ENCODE data around the gene FSIP1.

FSIP1 gene

GRCh38 chr15:39784125-39784524, 1.5 kb upstream of the FSIP1 start:
- Histone ChIP-seq H3K79me1 (ENCODE audit: low read length) (peaks cover 2% of the 10 kb centered on the region), H3K4me3 (ENCODE audit: low read depth, low read length) (no peak overlapping the region), H3K9me3 (ENCODE audit: insufficient read depth, low read depth, low read length) (no peaks in the 10 kb centered on the region), H3K36me3 (ENCODE audit: control insufficient read depth in 1 of 2, insufficient read depth in 2 of 2, low read length in 2 of 2) (no peaks in the 10 kb centered on the region), H3K14ac (ENCODE audit: low read length) (no peak overlapping the region), H4K8ac (ENCODE audit: low read depth, low read length) (no peak overlapping the region), H3K27ac (ENCODE audit: low read depth, low read length) (no peak overlapping the region), H2BK5ac (ENCODE audit: low read depth, low read length, poor library complexity) (no peak overlapping the region), H2AK5ac (ENCODE audit: low read length) (no peak overlapping the region), H3K18ac (ENCODE audit: low read length) (no peak overlapping the region), H2BK120ac (ENCODE audit: insufficient read depth, low read length, poor library complexity) (no peak overlapping the region), H4K91ac (ENCODE audit: low read depth, low read length) (no peak overlapping the region), H3K27me3 (ENCODE audit: insufficient read depth, low read length) (no peaks in the 10 kb centered on the region), H2BK12ac (ENCODE audit: low read length) (no peak overlapping the region), H3K4ac (ENCODE audit: low read depth, low read length) (no peak overlapping the region), H3K23ac (ENCODE audit: low read length) (no peak overlapping the region), H3K79me2 (ENCODE audit: control insufficient read depth, insufficient read depth, low read length, poor library complexity) (no peaks in the 10 kb centered on the region), H2AFZ (ENCODE audit: insufficient read depth, low read length, poor library complexity) (no peak overlapping the region), H3K4me2 (ENCODE audit: low read length) (no peak overlapping the region), H4K12ac (ENCODE audit: low read depth, low read length) (no peak overlapping the region), H3K9ac (ENCODE audit: low read length) (no peak overlapping the region), H3K4me1 (ENCODE audit: control insufficient read depth in 1 of 2, insufficient read depth in 2 of 2, low read length in 2 of 2) (peaks cover 3 to 8% of the 10 kb centered on the region in 2 experiments)
- no peak for DNase-seq
- WGBS (ENCODE audit: extremely low coverage, insufficient coverage, insufficient read length): no CpG with 5 or more reads among the region's 4 CpGs

DNA sequence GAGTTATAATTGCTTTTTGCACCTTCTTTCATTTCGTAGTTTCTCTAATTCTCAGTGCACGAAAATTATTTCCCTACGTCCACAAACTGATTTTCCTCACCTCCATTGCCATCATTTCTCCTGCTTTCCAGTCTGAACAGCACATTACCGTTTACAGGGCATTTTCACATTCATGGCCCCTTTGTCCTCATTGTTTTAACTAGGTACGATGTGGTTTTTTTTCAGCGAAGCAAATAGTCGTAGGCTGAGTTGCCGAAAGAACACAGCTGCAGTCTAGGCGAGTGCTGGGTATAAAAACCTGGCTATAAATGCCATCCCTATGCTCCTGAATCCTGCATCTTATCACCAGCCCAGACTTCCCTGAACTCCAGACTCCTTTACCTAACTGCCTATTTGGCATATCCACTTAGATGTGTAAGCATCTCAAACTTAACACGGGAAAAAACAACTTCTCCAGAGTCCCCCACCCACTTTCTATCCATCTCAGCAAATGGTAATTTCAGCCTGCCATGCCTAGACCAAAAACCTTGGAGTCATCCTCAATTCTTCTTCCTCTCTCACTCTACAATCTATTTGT, 691 bp upstream of the FSIP1 start:
- no peak overlapping the region for H2AK5ac ChIP-seq (ENCODE audit: low read length)
- H4K12ac ChIP-seq (ENCODE audit: low read depth, low read length): peak overlapping the region; percentile 1
- no peak overlapping the region for H2BK120ac ChIP-seq (ENCODE audit: insufficient read depth, low read length, poor library complexity)
- no peak overlapping the region for H4K91ac ChIP-seq (ENCODE audit: low read depth, low read length)
- H3K27me3 ChIP-seq (ENCODE audit: insufficient read depth, low read length): no peaks in the 10 kb centered on the region
- peak overlapping the region; percentile 46 for H3K4ac ChIP-seq (ENCODE audit: low read depth, low read length)
- H2BK12ac ChIP-seq (ENCODE audit: low read length): no peak overlapping the region
- H3K4me1 ChIP-seq (ENCODE audit: control insufficient read depth in 1 of 2, insufficient read depth in 2 of 2, low read length in 2 of 2): peaks cover 2 to 5% of the 10 kb centered on the region in 2 experiments
- H3K4me3 ChIP-seq (ENCODE audit: low read depth, low read length): peak overlapping the region; percentile 39
- peaks cover 2% of the 10 kb centered on the region for H3K79me1 ChIP-seq (ENCODE audit: low read length)
- no peaks in the 10 kb centered on the region for H3K79me2 ChIP-seq (ENCODE audit: control insufficient read depth, insufficient read depth, low read length, poor library complexity)
- peak overlapping the region; percentile 3 for H4K8ac ChIP-seq (ENCODE audit: low read depth, low read length)
- no peak overlapping the region for H3K27ac ChIP-seq (ENCODE audit: low read depth, low read length)
- no CpG with 5 or more reads among the region's 10 CpGs for WGBS (ENCODE audit: extremely low coverage, insufficient coverage, insufficient read length)
- H3K9ac ChIP-seq (ENCODE audit: low read length): peak overlapping the region; percentile 28
- no peak overlapping the region for H2BK5ac ChIP-seq (ENCODE audit: low read depth, low read length, poor library complexity)
- no peak overlapping the region for H3K18ac ChIP-seq (ENCODE audit: low read length)
- no peaks in the 10 kb centered on the region for H3K9me3 ChIP-seq (ENCODE audit: insufficient read depth, low read depth, low read length)
- DNase-seq: no peak
- H3K23ac ChIP-seq (ENCODE audit: low read length): no peak overlapping the region
- H2AFZ ChIP-seq (ENCODE audit: insufficient read depth, low read length, poor library complexity): no peak overlapping the region
- no peak overlapping the region for H3K14ac ChIP-seq (ENCODE audit: low read length)
- H3K36me3 ChIP-seq (ENCODE audit: control insufficient read depth in 1 of 2, insufficient read depth in 2 of 2, low read length in 2 of 2): no peaks in the 10 kb centered on the region
- peak overlapping the region; percentile 64 for H3K4me2 ChIP-seq (ENCODE audit: low read length)

GRCh38 chr15:39781967-39782302, 706 bp downstream of the FSIP1 start:
- H4K12ac ChIP-seq (ENCODE audit: low read depth, low read length): no peak overlapping the region
- no CpG with 5 or more reads among the region's 2 CpGs for WGBS (ENCODE audit: extremely low coverage, insufficient coverage, insufficient read length)
- H3K4ac ChIP-seq (ENCODE audit: low read depth, low read length): no peak overlapping the region
- H4K91ac ChIP-seq (ENCODE audit: low read depth, low read length): no peak overlapping the region
- no peak overlapping the region for H2BK120ac ChIP-seq (ENCODE audit: insufficient read depth, low read length, poor library complexity)
- no peak overlapping the region for H3K4me3 ChIP-seq (ENCODE audit: low read depth, low read length)
- no peak for DNase-seq
- H3K36me3 ChIP-seq (ENCODE audit: control insufficient read depth in 1 of 2, insufficient read depth in 2 of 2, low read length in 2 of 2): no peaks in the 10 kb centered on the region
- H3K79me1 ChIP-seq (ENCODE audit: low read length): peaks cover 2% of the 10 kb centered on the region
- no peaks in the 10 kb centered on the region for H3K79me2 ChIP-seq (ENCODE audit: control insufficient read depth, insufficient read depth, low read length, poor library complexity)
- H2BK12ac ChIP-seq (ENCODE audit: low read length): no peak overlapping the region
- peak overlapping the region; percentile 61 for H3K4me2 ChIP-seq (ENCODE audit: low read length)
- no peak overlapping the region for H3K14ac ChIP-seq (ENCODE audit: low read length)
- H3K9ac ChIP-seq (ENCODE audit: low read length): no peak overlapping the region
- H3K23ac ChIP-seq (ENCODE audit: low read length): no peak overlapping the region
- no peak overlapping the region for H3K18ac ChIP-seq (ENCODE audit: low read length)
- no peak overlapping the region for H3K27ac ChIP-seq (ENCODE audit: low read depth, low read length)
- H2BK5ac ChIP-seq (ENCODE audit: low read depth, low read length, poor library complexity): no peak overlapping the region
- peaks cover 2% of the 10 kb centered on the region for H3K9me3 ChIP-seq (ENCODE audit: insufficient read depth, low read depth, low read length)
- peaks cover 0 to 4% of the 10 kb centered on the region in 2 experiments for H3K4me1 ChIP-seq (ENCODE audit: control insufficient read depth in 1 of 2, insufficient read depth in 2 of 2, low read length in 2 of 2)
- no peaks in the 10 kb centered on the region for H3K27me3 ChIP-seq (ENCODE audit: insufficient read depth, low read length)
- no peak overlapping the region for H4K8ac ChIP-seq (ENCODE audit: low read depth, low read length)
- no peak overlapping the region for H2AK5ac ChIP-seq (ENCODE audit: low read length)
- H2AFZ ChIP-seq (ENCODE audit: insufficient read depth, low read length, poor library complexity): no peak overlapping the region

- no peak overlapping the region for H3K4me2 ChIP-seq (ENCODE audit: low read length)
- H4K8ac ChIP-seq (ENCODE audit: low read depth, low read length): no peak overlapping the region
- H3K4me3 ChIP-seq (ENCODE audit: low read depth, low read length): no peak overlapping the region
- no peaks in the 10 kb centered on the region for H3K36me3 ChIP-seq (ENCODE audit: control insufficient read depth in 1 of 2, insufficient read depth in 2 of 2, low read length in 2 of 2)
- H3K27me3 ChIP-seq (ENCODE audit: insufficient read depth, low read length): no peaks in the 10 kb centered on the region
- H4K91ac ChIP-seq (ENCODE audit: low read depth, low read length): no peak overlapping the region
- no CpG with 5 or more reads among the region's 4 CpGs for WGBS (ENCODE audit: extremely low coverage, insufficient coverage, insufficient read length)
- peaks cover 2% of the 10 kb centered on the region for H3K9me3 ChIP-seq (ENCODE audit: insufficient read depth, low read depth, low read length)
- no peak overlapping the region for H4K12ac ChIP-seq (ENCODE audit: low read depth, low read length)
- H3K79me1 ChIP-seq (ENCODE audit: low read length): peaks cover 2% of the 10 kb centered on the region
- H3K27ac ChIP-seq (ENCODE audit: low read depth, low read length): no peak overlapping the region
- H3K14ac ChIP-seq (ENCODE audit: low read length): no peak overlapping the region
- no peak overlapping the region for H3K9ac ChIP-seq (ENCODE audit: low read length)
- no peak overlapping the region for H3K4ac ChIP-seq (ENCODE audit: low read depth, low read length)
- H2AK5ac ChIP-seq (ENCODE audit: low read length): no peak overlapping the region
- DNase-seq: no peak
- H3K4me1 ChIP-seq (ENCODE audit: control insufficient read depth in 1 of 2, insufficient read depth in 2 of 2, low read length in 2 of 2): peaks cover 0 to 4% of the 10 kb centered on the region in 2 experiments
- H3K23ac ChIP-seq (ENCODE audit: low read length): no peak overlapping the region
- H2BK12ac ChIP-seq (ENCODE audit: low read length): no peak overlapping the region
- no peak overlapping the region for H3K18ac ChIP-seq (ENCODE audit: low read length)
- H2BK5ac ChIP-seq (ENCODE audit: low read depth, low read length, poor library complexity): no peak overlapping the region
- H2AFZ ChIP-seq (ENCODE audit: insufficient read depth, low read length, poor library complexity): no peak overlapping the region
- H3K79me2 ChIP-seq (ENCODE audit: control insufficient read depth, insufficient read depth, low read length, poor library complexity): no peaks in the 10 kb centered on the region
- no peak overlapping the region for H2BK120ac ChIP-seq (ENCODE audit: insufficient read depth, low read length, poor library complexity)
These were observed 1.3 kb downstream of the FSIP1 start for GRCh38 chr15:39781147-39781966.
